BJ (cell line): Measurements from ENCODE around the gene KCNQ1OT1. TPM values are rescaled to one million over a fixed set of nuclear protein-coding genes. Genes with fewer than 3 reads are reported as not detected.

Experiments used
- CTCF ChIA-PET: fragments of 350-600 bp; formaldehyde crosslinking; extraction: SDS; loops from one replicate; lab custom pipeline; 2021; ENCODE audit warnings: antibody characterized with exemption, inconsistent platforms; lab: Yijun Ruan, JAX
- POLR2A ChIA-PET: fragments of 300-600 bp; sonication (Branson Sonifier 250); formaldehyde crosslinking; extraction: SDS; loops from one replicate; lab custom pipeline; 2021; ENCODE audit warnings: antibody characterized with exemption; lab: Charles Lee
- DNase-seq: peaks from one replicate; pipeline ENCODE4 v3.0.0-alpha.2; 2011; ENCODE audit warnings: low read depth
- H3K27me3 ChIP-seq: 2 replicates; pipeline ENCODE4 v1.6.0; 2011; ENCODE audit warnings: low read length; ENCODE audit not compliant: control insufficient read depth, insufficient read depth
- H3K36me3 ChIP-seq: 2 replicates; pipeline ENCODE4 v1.5.1; 2011; ENCODE audit warnings: low read length; ENCODE audit not compliant: control insufficient read depth, insufficient read depth
- H3K4me3 ChIP-seq: 2 replicates; pipeline ENCODE4 v1.5.1; 2011; ENCODE audit warnings: low read depth, mild to moderate bottlenecking, control low read depth, low read length
- CTCF ChIP-seq: IDR thresholded peaks from 2 replicates; pipeline ENCODE4 v1.5.1; 2011; ENCODE audit warnings: low read depth, mild to moderate bottlenecking, control low read depth, inconsistent platforms, low read length, moderate library complexity; ENCODE audit not compliant: insufficient read depth
- polyA plus RNA-seq: library from polyadenylated mRNA; depleted of rRNA; stranded (reverse); fragments of >200 nt; gene quantifications from 2 replicates; pipeline ENCODE4 v1.2.3, GENCODE V29; 2011

The KCNQ1OT1 gene
- polyA plus RNA-seq, 1 experiment: 0.16 TPM

- ChIA-PET CTCF (no interaction called here), POLR2A (no interaction called here)
- no peak for TF ChIP-seq CTCF
- no peaks in the 10 kb centered on the region for H3K27me3 ChIP-seq
- no peak for DNase-seq
- peaks cover 2% of the 10 kb centered on the region for H3K36me3 ChIP-seq
- H3K4me3 ChIP-seq: no peak overlapping the region
Observed at GRCh38 chr11:2683806-2684205, 16.0 kb downstream of the KCNQ1OT1 start.

DNA sequence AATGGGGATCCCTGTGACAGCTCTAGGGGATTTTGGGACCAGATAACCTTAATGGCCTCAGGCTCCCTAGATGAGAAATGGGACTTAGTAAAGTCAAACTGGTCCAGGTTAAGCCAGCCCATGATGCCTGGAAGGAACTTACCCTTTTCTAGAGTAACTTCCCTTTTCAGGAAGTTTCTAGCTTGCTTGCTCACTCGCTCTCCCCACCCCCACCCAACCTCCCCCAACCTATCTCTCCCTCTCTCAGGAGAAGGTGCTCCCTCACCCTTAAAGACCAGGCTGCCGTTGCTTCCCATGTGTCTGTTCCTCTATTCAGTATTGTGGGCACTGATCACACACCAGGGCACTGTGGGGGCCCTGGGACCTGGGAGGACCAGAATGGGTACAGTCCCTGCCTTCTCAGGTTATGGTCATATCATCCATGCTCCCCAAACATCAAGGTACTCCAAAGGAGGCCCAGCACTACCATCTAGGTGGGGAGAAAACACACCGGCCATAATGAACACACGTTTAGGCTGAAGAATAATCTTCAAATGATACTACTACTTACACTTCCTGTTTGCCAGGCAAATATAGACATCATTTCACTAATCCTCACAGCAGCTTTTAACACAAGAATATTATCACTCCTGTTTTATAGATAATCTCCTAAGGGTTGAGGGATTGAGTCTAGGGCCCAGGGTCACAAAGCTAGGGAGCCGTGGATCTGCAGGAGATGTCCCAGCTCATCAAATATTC is 18.2 kb downstream of the KCNQ1OT1 start:
- TF ChIP-seq CTCF: no peak
- Histone ChIP-seq H3K27me3 (no peaks in the 10 kb centered on the region), H3K4me3 (no peak overlapping the region), H3K36me3 (peaks cover 1% of the 10 kb centered on the region)
- ChIA-PET CTCF (no interaction called here), POLR2A (no interaction called here)
- DNase-seq: no peak

DNA sequence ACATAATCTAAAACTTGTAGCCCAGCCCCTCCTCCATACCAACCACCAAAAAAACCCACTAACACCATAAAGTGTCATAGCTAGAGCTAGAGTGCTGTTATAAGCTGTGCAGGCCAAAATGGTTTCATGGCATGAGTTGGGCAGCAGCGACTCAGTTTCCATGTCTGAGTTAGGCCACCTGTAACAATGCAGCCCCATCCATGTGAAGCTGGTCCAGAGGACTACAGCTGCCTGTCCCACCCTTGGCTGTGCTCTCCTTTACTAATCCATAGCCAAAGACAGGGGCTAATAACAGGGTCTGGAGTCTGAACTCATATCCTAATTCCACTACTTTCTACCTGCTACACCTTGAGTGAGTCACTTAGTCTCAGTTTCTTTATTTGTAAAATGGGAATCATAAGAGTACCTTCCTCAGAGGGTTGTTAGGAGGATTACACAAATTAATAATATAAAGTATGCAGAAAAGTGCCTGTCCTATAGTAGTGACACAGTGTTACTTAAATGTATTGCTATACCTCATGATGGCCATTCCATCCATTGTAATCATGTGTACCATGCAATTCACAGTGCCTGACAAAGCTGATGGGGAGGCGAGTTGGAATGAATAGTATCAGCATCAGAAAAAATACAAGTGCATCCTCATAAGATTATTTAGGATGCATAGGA is 20.6 kb downstream of the KCNQ1OT1 start:
- CTCF ChIA-PET: interaction anchor here (1.1 kb wide), 1 partner anchor 28 kb away, joined by 3 read pairs; no protein-coding TSS in a partner anchor
- no peaks in the 10 kb centered on the region for H3K27me3 ChIP-seq
- peaks cover 1% of the 10 kb centered on the region for H3K36me3 ChIP-seq
- H3K4me3 ChIP-seq: no peak overlapping the region
- DNase-seq: no peak
- no peak for TF ChIP-seq CTCF
- POLR2A ChIA-PET: no interaction called here

- no peak for DNase-seq
- Histone ChIP-seq H3K36me3 (peaks cover 1% of the 10 kb centered on the region), H3K4me3 (no peak overlapping the region), H3K27me3 (no peaks in the 10 kb centered on the region)
- POLR2A ChIA-PET: no interaction called here
- no peak for TF ChIP-seq CTCF
- CTCF ChIA-PET: interaction anchor here (1.1 kb wide), 1 partner anchor 29 kb away, joined by 3 read pairs; no protein-coding TSS in a partner anchor
Observed at GRCh38 chr11:2678396-2678795, 21.4 kb downstream of the KCNQ1OT1 start.

GRCh38 chr11:2677127-2677526 is 22.7 kb downstream of the KCNQ1OT1 start:
- no peak for DNase-seq
- no peaks in the 10 kb centered on the region for H3K27me3 ChIP-seq
- TF ChIP-seq CTCF: no peak
- ChIA-PET CTCF (no interaction called here), POLR2A (no interaction called here)
- no peaks in the 10 kb centered on the region; the same call in 1 of the 2 replicates for H3K36me3 ChIP-seq
- no peak overlapping the region for H3K4me3 ChIP-seq
